HG03060 (cell line): ENCODE data around the gene CEP104.

Experiments used
- ATAC-seq: cut with Tn5 transposase; IDR thresholded peaks from one replicate; pipeline ENCODE4 v1.9.1; 2021; ENCODE audit warnings: low read depth, moderate number of reproducible peaks; ENCODE audit not compliant: unreplicated experiment

The CEP104 gene

GRCh38 chr1:3767328-3767925, 89.6 kb downstream of the CEP104 start:
- ATAC-seq, result no peak

DNA sequence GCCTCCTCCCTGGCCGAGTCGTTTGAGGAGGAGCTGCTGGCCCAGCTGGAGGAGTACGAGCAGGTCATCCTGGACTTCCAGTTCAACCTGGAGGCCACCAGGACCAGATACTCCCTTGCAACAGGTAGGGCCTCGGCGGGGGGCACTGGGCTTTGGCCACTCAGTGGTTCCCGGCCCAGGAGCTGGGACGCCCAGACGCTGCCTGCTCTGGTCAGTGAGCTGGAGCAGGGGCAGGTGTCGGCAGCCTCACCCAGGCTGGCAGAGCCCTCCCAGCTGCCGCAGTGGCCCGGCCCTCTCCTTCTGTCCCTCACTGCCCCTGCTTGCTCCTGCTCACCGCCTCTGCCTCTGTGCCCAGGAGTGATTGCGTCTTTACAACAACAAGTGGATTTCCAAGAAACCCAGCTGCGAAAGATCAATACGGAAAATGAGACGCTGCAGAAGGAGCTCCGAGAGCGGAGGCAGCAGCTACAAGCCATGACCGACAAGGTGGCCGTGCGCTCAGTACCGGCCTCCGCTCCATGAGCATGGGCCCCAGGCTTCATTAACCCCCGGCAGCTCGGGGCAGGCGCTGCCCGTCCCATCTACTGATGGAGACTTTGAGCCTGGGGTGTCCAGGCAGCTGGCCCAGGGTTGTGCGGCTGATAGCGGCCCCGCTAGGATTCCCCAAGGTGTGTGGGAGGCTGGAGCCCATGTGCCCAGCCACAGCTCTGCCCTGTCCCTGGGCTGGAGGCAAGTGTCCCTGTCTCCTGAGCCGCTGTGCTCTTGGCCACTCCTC, 93.5 kb downstream of the CEP104 start:
- ATAC-seq, result no peak

GRCh38 chr1:3762873-3763228, 94.2 kb downstream of the CEP104 start:
- no peak for ATAC-seq

DNA sequence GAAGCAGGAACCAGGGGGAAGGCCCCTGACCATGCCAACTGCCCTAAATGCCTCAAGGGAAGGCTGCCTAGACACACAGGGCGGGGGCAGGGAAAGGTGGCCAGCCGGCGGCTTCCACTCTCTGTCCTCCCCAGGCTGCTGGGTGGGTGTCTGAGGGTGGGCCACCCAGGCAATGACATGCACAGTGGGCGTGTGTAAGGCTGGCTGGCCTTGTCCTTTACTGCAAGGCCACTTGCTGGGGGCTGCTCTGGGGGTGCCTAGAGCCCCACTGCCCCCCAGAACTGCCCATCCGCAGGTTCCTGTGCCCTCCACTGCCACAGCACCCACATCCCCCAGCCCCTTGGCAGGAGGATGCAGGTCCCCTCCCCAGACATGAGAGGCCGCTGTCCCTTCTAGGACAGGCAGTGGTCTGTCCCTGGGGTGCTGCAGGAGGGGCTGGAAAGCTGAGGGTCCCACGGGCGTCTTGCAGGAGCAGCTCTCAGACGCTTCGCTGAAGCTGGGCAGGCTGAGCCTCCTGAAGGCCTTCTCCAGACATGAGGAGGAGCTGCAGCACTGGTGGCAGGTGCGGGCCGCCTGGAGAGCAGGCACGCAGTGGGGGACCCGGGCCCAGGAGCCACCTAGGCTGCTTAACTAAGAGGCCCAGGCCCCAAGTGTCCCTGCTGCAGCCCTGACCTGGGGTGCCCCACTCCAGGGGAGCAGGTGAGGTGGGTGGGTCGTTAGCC, 94.7 kb downstream of the CEP104 start:
- ATAC-seq, result no peak
